Uterus (tissue), 4 donors: ENCODE data around the gene NUDT3. TPM values are rescaled to one million over a fixed set of nuclear protein-coding genes. Genes with fewer than 3 reads are reported as not detected.

ENCODE experiments used
- DNase-seq, 2 donors: peaks; one replicate each; pipeline ENCODE4 v3.0.0-alpha.2; 2019 to 2020
- H3K27ac ChIP-seq, 2 donors: fragments of 200-600 bp; sonication (generic); 1 replicate in 1 of 2; 2 replicates in 1 of 2; pipeline ENCODE4 v1.5.1; 2016 to 2018
- H3K27me3 ChIP-seq, 2 donors: fragments of 200-600 bp; sonication (generic); one replicate each; pipeline ENCODE4 v1.5.1; 2018 to 2019; ENCODE audit warnings: control low read depth in 1 of 2
- H3K36me3 ChIP-seq, 2 donors: fragments of 200-600 bp; sonication (generic); one replicate each; pipeline ENCODE4 v1.5.1; 2019; ENCODE audit warnings: control low read depth in 1 of 2
- H3K4me1 ChIP-seq, 2 donors: fragments of 200-600 bp; sonication (generic); one replicate each; pipeline ENCODE4 v1.5.1; 2018 to 2019; ENCODE audit warnings: control low read depth in 1 of 2
- H3K4me3 ChIP-seq, 2 donors: fragments of 200-600 bp; sonication (generic); 1 replicate in 1 of 2; 2 replicates in 1 of 2; pipeline ENCODE4 v1.5.1; 2018 to 2019; ENCODE audit warnings: mild to moderate bottlenecking in 1 of 2
- H3K9me3 ChIP-seq, 2 donors: fragments of 200-600 bp; sonication (generic); one replicate each; pipeline ENCODE4 v1.5.1; 2019; ENCODE audit warnings: control low read depth in 1 of 2
- POLR2A ChIP-seq, 2 donors: fragments of 450-650 bp; IDR thresholded peaks; one replicate each; pipeline ENCODE4 v1.6.1; 2016; ENCODE audit warnings: antibody characterized with exemption in 2 of 2, mild to moderate bottlenecking in 1 of 2, moderate library complexity in 1 of 2
- intact Hi-C: fragments of 100-400 bp; cut with DNase I; formaldehyde crosslinking; loops from one replicate; pipeline ENCODE4 v1.15.1; 2023; ENCODE audit warnings: low total_unique reads
- total RNA-seq, 4 donors: library from RNA; depleted of rRNA in 3 of 4; stranded (reverse); fragments of >200 nt in 3 of 4; gene quantifications; one replicate each; pipeline versions ENCODE4 v1.1.0 to v1.2.4, GENCODE V29; 2014 to 2023
- TF ChIP-seq, protein P1 (sequence below), 4 experiments: fragments of 200-600 bp in 2 of 4; fragments of 450-650 bp in 2 of 4; sonication (generic) in 2 of 4; IDR thresholded peaks; one replicate each; pipeline ENCODE4 v1.5.1; 2016 to 2019; ENCODE audit warnings: antibody characterized with exemption in 4 of 4, mild to moderate bottlenecking in 2 of 4, moderate library complexity in 1 of 4
- donor health status: DM: yes; HTN: yes; CAD: no.

NUDT3 gene
- total RNA-seq, 4 donors from 2014 or later: 15.6 to 58.8 (median 38.2) TPM

GRCh38 chr6:34350934-34351217 lies 41.6 kb downstream of the NUDT3 start:
- Histone ChIP-seq H3K4me3 (no peak overlapping the region), H3K36me3 (no peaks in the 10 kb centered on the region), H3K9me3 (no peaks in the 10 kb centered on the region), H3K27me3 (no peaks in the 10 kb centered on the region), H3K4me1 (no peaks in the 10 kb centered on the region), H3K27ac (no peak overlapping the region)
- TF ChIP-seq POLR2A (IDR thresholded peaks at IDR 0.05): no peak
- TF ChIP-seq, protein P1, sequence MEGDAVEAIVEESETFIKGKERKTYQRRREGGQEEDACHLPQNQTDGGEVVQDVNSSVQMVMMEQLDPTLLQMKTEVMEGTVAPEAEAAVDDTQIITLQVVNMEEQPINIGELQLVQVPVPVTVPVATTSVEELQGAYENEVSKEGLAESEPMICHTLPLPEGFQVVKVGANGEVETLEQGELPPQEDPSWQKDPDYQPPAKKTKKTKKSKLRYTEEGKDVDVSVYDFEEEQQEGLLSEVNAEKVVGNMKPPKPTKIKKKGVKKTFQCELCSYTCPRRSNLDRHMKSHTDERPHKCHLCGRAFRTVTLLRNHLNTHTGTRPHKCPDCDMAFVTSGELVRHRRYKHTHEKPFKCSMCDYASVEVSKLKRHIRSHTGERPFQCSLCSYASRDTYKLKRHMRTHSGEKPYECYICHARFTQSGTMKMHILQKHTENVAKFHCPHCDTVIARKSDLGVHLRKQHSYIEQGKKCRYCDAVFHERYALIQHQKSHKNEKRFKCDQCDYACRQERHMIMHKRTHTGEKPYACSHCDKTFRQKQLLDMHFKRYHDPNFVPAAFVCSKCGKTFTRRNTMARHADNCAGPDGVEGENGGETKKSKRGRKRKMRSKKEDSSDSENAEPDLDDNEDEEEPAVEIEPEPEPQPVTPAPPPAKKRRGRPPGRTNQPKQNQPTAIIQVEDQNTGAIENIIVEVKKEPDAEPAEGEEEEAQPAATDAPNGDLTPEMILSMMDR (IDR thresholded peaks at IDR 0.05): no peak
- DNase-seq: no peak
- intact Hi-C loops: no loop called here

GRCh38 chr6:34350137-34350933 lies 42.1 kb downstream of the NUDT3 start:
- Histone ChIP-seq H3K4me3 (no peak overlapping the region), H3K36me3 (no peaks in the 10 kb centered on the region), H3K4me1 (no peaks in the 10 kb centered on the region), H3K27me3 (no peaks in the 10 kb centered on the region), H3K27ac (no peak overlapping the region), H3K9me3 (no peaks in the 10 kb centered on the region)
- no peak for DNase-seq
- no peak for TF ChIP-seq POLR2A (IDR thresholded peaks at IDR 0.05)
- TF ChIP-seq, protein P1 (IDR thresholded peaks at IDR 0.05): no peak
- intact Hi-C loops: no loop called here

GRCh38 chr6:34349211-34349610 lies 43.3 kb downstream of the NUDT3 start:
- no peaks in the 10 kb centered on the region for H3K36me3 ChIP-seq
- no peak overlapping the region for H3K4me3 ChIP-seq
- H3K27me3 ChIP-seq: no peaks in the 10 kb centered on the region
- TF ChIP-seq POLR2A (IDR thresholded peaks at IDR 0.05): no peak
- TF ChIP-seq, protein P1 (IDR thresholded peaks at IDR 0.05): no peak
- H3K27ac ChIP-seq: no peak overlapping the region
- no peaks in the 10 kb centered on the region for H3K9me3 ChIP-seq
- intact Hi-C loops: no loop called here
- DNase-seq: no peak
- H3K4me1 ChIP-seq: no peaks in the 10 kb centered on the region

DNA sequence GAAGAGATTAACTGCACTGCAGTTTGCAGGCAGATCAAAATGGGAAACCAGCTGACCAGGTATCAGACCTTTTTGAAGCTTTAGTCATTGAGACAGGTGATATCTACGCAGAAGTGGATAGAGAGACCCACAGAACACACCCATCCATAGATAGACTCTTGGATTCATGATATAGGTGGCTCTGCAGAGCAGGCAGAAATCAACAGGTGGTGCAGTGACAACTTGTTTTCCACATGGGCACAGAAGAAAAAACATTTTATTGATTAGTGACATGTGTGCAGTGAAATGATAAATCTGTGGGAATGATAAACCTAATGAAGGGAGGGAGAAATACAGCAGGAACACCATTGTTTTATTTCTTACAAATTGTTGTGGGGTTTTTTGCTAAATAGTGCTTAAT lies 45.2 kb downstream of the NUDT3 start:
- DNase-seq: no peak
- no peaks in the 10 kb centered on the region for H3K4me1 ChIP-seq
- H3K4me3 ChIP-seq: no peak overlapping the region
- no peak for TF ChIP-seq POLR2A (IDR thresholded peaks at IDR 0.05)
- TF ChIP-seq, protein P1 (IDR thresholded peaks at IDR 0.05): no peak
- H3K27ac ChIP-seq: no peak overlapping the region
- no peaks in the 10 kb centered on the region for H3K27me3 ChIP-seq
- no peaks in the 10 kb centered on the region for H3K9me3 ChIP-seq
- intact Hi-C loops: no loop called here
- H3K36me3 ChIP-seq: no peaks in the 10 kb centered on the region

- TF ChIP-seq POLR2A (IDR thresholded peaks at IDR 0.05): no peak
- TF ChIP-seq, protein P1 (IDR thresholded peaks at IDR 0.05): no peak
- Histone ChIP-seq H3K36me3 (no peaks in the 10 kb centered on the region), H3K4me3 (no peak overlapping the region), H3K4me1 (no peaks in the 10 kb centered on the region), H3K9me3 (no peaks in the 10 kb centered on the region), H3K27me3 (no peaks in the 10 kb centered on the region), H3K27ac (no peak overlapping the region)
- intact Hi-C loops: no loop called here
- no peak for DNase-seq
These were observed 46.0 kb downstream of the NUDT3 start for GRCh38 chr6:34346175-34347119.
